Measurements from ENCODE around the gene TBXA2R. TPM values are rescaled to one million over a fixed set of nuclear protein-coding genes. Genes with fewer than 3 reads are reported as not detected.
"Not testable (repeated sequence)": the region's sequence is repeated elsewhere in the genome, so short reads cannot be mapped to it uniquely, and the experiment has no call there.

The TBXA2R gene
- total and polyA plus RNA-seq, 2 experiments from 2014 or later, result 0.76 to 2.6 TPM

- no peaks in the 10 kb centered on the region for H3K79me2 ChIP-seq (ENCODE audit: insufficient read depth)
- no peaks in the 10 kb centered on the region for H3K9me2 ChIP-seq (ENCODE audit: insufficient read depth)
- no peak overlapping the region for H3K4me2 ChIP-seq (ENCODE audit: unreplicated experiment)
- H3K27me3 ChIP-seq (replicated peaks; ENCODE audit: insufficient read depth), result peaks cover 8% of the 10 kb centered on the region
- no peak overlapping the region for H3K27ac ChIP-seq
- no peaks in the 10 kb centered on the region for H4K20me1 ChIP-seq (ENCODE audit: insufficient read depth)
- no peak for DNase-seq
- H3K9me3 ChIP-seq (ENCODE audit: low read depth), result no peaks in the 10 kb centered on the region
- no peak overlapping the region for H2AFZ ChIP-seq
- 80 to 84% methylated on average over 10 to 11 of the region's 11 CpGs for WGBS, 2 experiments (ENCODE audit: low coverage in 1 of 2, low lambda C conversion rate in 2 of 2, missing lambda C conversion rate in 2 of 2)
- in situ Hi-C loops (cut with MboI), result no loop called here
- no peaks in the 10 kb centered on the region for H3K4me1 ChIP-seq (ENCODE audit: insufficient read depth)
- H3F3A ChIP-seq (ENCODE audit: insufficient read depth), result no peaks in the 10 kb centered on the region
- no peak overlapping the region for H3K9ac ChIP-seq
- TF ChIP-seq EZH2phosphoT487 (IDR thresholded peaks at IDR 0.05; ENCODE audit: insufficient read depth, low read depth) (no peak), EZH2 (IDR thresholded peaks at IDR 0.05; ENCODE audit: insufficient read depth, poor library complexity, severe bottlenecking) (no peak)
- H3K4me3 ChIP-seq, result no peak overlapping the region
- H3K36me3 ChIP-seq (ENCODE audit: low read depth), result no peaks in the 10 kb centered on the region
Measured at GRCh38 chr19:3589439-3589838, 17.2 kb downstream of the TBXA2R start.

GRCh38 chr19:3586707-3587346 is 19.8 kb downstream of the TBXA2R start:
- no peak overlapping the region for H2AFZ ChIP-seq

GRCh38 chr19:3586127-3586626 is 20.5 kb downstream of the TBXA2R start:
- Histone ChIP-seq H3K27ac (no peak overlapping the region), H3K27me3 (replicated peaks; ENCODE audit: insufficient read depth) (peaks cover 8% of the 10 kb centered on the region), H2AFZ (no peak overlapping the region), H3K79me2 (ENCODE audit: insufficient read depth) (no peaks in the 10 kb centered on the region), H3K9me3 (ENCODE audit: low read depth) (no peaks in the 10 kb centered on the region), H3K4me3 (no peak overlapping the region), H3K4me2 (ENCODE audit: unreplicated experiment) (no peak overlapping the region), H3F3A (ENCODE audit: insufficient read depth) (no peaks in the 10 kb centered on the region), H3K36me3 (ENCODE audit: low read depth) (no peaks in the 10 kb centered on the region), H3K4me1 (ENCODE audit: insufficient read depth) (no peaks in the 10 kb centered on the region), H3K9me2 (ENCODE audit: insufficient read depth) (no peaks in the 10 kb centered on the region), H4K20me1 (ENCODE audit: insufficient read depth) (no peaks in the 10 kb centered on the region), H3K9ac (no peak overlapping the region)
- in situ Hi-C loops (cut with MboI), result no loop called here
- no peak for DNase-seq
- 38 to 39% methylated on average over 14 of the region's 16 CpGs for WGBS, 2 experiments (ENCODE audit: low coverage in 1 of 2, low lambda C conversion rate in 2 of 2, missing lambda C conversion rate in 2 of 2)
- TF ChIP-seq EZH2 (IDR thresholded peaks at IDR 0.05; ENCODE audit: insufficient read depth, poor library complexity, severe bottlenecking) (peak; percentile 64), EZH2phosphoT487 (IDR thresholded peaks at IDR 0.05; ENCODE audit: insufficient read depth, low read depth) (no peak)

More at GRCh38 chr19:3586707-3587346, 19.8 kb downstream of the TBXA2R start:
- WGBS, 2 experiments (ENCODE audit: low coverage in 1 of 2, low lambda C conversion rate in 2 of 2, missing lambda C conversion rate in 2 of 2), result 70 to 76% methylated on average over 21 to 31 of the region's 31 CpGs
- TF ChIP-seq EZH2 (IDR thresholded peaks at IDR 0.05; ENCODE audit: insufficient read depth, poor library complexity, severe bottlenecking) (no peak), EZH2phosphoT487 (IDR thresholded peaks at IDR 0.05; ENCODE audit: insufficient read depth, low read depth) (no peak)
- no peak overlapping the region for H3K9ac ChIP-seq
- H3K27ac ChIP-seq, result no peak overlapping the region
- no peak for DNase-seq
- no peaks in the 10 kb centered on the region for H4K20me1 ChIP-seq (ENCODE audit: insufficient read depth)
- H3K9me3 ChIP-seq (ENCODE audit: low read depth), result no peaks in the 10 kb centered on the region
- in situ Hi-C loops (cut with MboI), result no loop called here
- H3K9me2 ChIP-seq (ENCODE audit: insufficient read depth), result no peaks in the 10 kb centered on the region
- no peaks in the 10 kb centered on the region for H3K79me2 ChIP-seq (ENCODE audit: insufficient read depth)
- H3K4me2 ChIP-seq (ENCODE audit: unreplicated experiment), result no peak overlapping the region
- H3K27me3 ChIP-seq (replicated peaks; ENCODE audit: insufficient read depth), result peaks cover 8% of the 10 kb centered on the region
- no peak overlapping the region for H3K4me3 ChIP-seq
- H3K36me3 ChIP-seq (ENCODE audit: low read depth), result no peaks in the 10 kb centered on the region
- H3K4me1 ChIP-seq (ENCODE audit: insufficient read depth), result no peaks in the 10 kb centered on the region
- no peaks in the 10 kb centered on the region for H3F3A ChIP-seq (ENCODE audit: insufficient read depth)

GRCh38 chr19:3585301-3586126 is 21.2 kb downstream of the TBXA2R start, which contains the start of gene GIPC3:
Gene GIPC3, plus strand, starts transcription at chr19:3585478. Its CDS starts 120 bp downstream, at chr19:3585598.
- no peak within 1 kb of the TSS for H3K4me2 ChIP-seq (ENCODE audit: unreplicated experiment)
- peaks cover 4% of the 10 kb centered on the region for H3K4me1 ChIP-seq (ENCODE audit: insufficient read depth)
- no peak within 1 kb of the TSS for H2AFZ ChIP-seq
- no peak within 1 kb of the TSS for H3K4me3 ChIP-seq
- no peaks in the 10 kb centered on the region for H3K36me3 ChIP-seq (ENCODE audit: low read depth)
- no peaks in the 10 kb centered on the region for H3K9me3 ChIP-seq (ENCODE audit: low read depth)
- H3K27ac ChIP-seq, result no peak within 1 kb of the TSS
- H3K27me3 ChIP-seq (replicated peaks; ENCODE audit: insufficient read depth), result peaks cover 8% of the 10 kb centered on the region
- H3K79me2 ChIP-seq (ENCODE audit: insufficient read depth), result no peaks in the 10 kb centered on the region
- H3K9me2 ChIP-seq (ENCODE audit: insufficient read depth), result no peaks in the 10 kb centered on the region
- DNase-seq, result no peak
- 6 to 11% methylated on average over 20 to 53 of the region's 84 CpGs for WGBS, 2 experiments (ENCODE audit: low coverage in 1 of 2, low lambda C conversion rate in 2 of 2, missing lambda C conversion rate in 2 of 2)
- H3F3A ChIP-seq (ENCODE audit: insufficient read depth), result peaks cover 4% of the 10 kb centered on the region
- no peak within 1 kb of the TSS for H3K9ac ChIP-seq
- in situ Hi-C loops (cut with MboI), result no loop called here
- H4K20me1 ChIP-seq (ENCODE audit: insufficient read depth), result no peaks in the 10 kb centered on the region
- TF ChIP-seq EZH2phosphoT487 (IDR thresholded peaks at IDR 0.05; ENCODE audit: insufficient read depth, low read depth), result no peak
- TF ChIP-seq EZH2 (IDR thresholded peaks at IDR 0.05; ENCODE audit: insufficient read depth, poor library complexity, severe bottlenecking), result no peak

- H2AFZ ChIP-seq; H3K36me3 ChIP-seq (ENCODE audit: low read depth); H3K27me3 ChIP-seq (replicated peaks; ENCODE audit: insufficient read depth); H3K9me2 ChIP-seq (ENCODE audit: insufficient read depth); H3K4me2 ChIP-seq (ENCODE audit: unreplicated experiment); H3K27ac ChIP-seq; in situ Hi-C loops (cut with MboI); H3K4me3 ChIP-seq; H4K20me1 ChIP-seq (ENCODE audit: insufficient read depth); H3K79me2 ChIP-seq (ENCODE audit: insufficient read depth); DNase-seq; H3K9ac ChIP-seq; H3K9me3 ChIP-seq (ENCODE audit: low read depth): not testable (repeated sequence)
- peaks cover 12% of the 10 kb centered on the region for H3K4me1 ChIP-seq (ENCODE audit: insufficient read depth)
- 85 to 89% methylated on average over 15 of the region's 15 CpGs for WGBS, 2 experiments (ENCODE audit: low coverage in 1 of 2, low lambda C conversion rate in 2 of 2, missing lambda C conversion rate in 2 of 2)
- H3F3A ChIP-seq (ENCODE audit: insufficient read depth), result peaks cover 16% of the 10 kb centered on the region
Measured at GRCh38 chr19:3584036-3584802, 22.5 kb downstream of the TBXA2R start.

GRCh38 chr19:3581792-3582191 is 24.9 kb downstream of the TBXA2R start:
- H3K4me3 ChIP-seq; H3K9ac ChIP-seq; H2AFZ ChIP-seq; DNase-seq; H3K27me3 ChIP-seq (replicated peaks; ENCODE audit: insufficient read depth); H3K9me2 ChIP-seq (ENCODE audit: insufficient read depth); H4K20me1 ChIP-seq (ENCODE audit: insufficient read depth); H3K27ac ChIP-seq; in situ Hi-C loops (cut with MboI); H3K9me3 ChIP-seq (ENCODE audit: low read depth); H3K36me3 ChIP-seq (ENCODE audit: low read depth); H3K4me2 ChIP-seq (ENCODE audit: unreplicated experiment); H3K79me2 ChIP-seq (ENCODE audit: insufficient read depth): not testable (repeated sequence)
- H3F3A ChIP-seq (ENCODE audit: insufficient read depth), result peaks cover 23% of the 10 kb centered on the region
- peaks cover 12% of the 10 kb centered on the region for H3K4me1 ChIP-seq (ENCODE audit: insufficient read depth)
- 73 to 76% methylated on average over 4 of the region's 4 CpGs for WGBS, 2 experiments (ENCODE audit: low coverage in 1 of 2, low lambda C conversion rate in 2 of 2, missing lambda C conversion rate in 2 of 2)
